Measurements from ENCODE around the gene MELTF.

- TF ChIP-seq CTCF (IDR thresholded peaks at IDR 0.05) (no peak), POLR2A (IDR thresholded peaks at IDR 0.05) (no peak)
Observed at GRCh38 chr3:197000211-197000610, 29.4 kb downstream of the MELTF start.

Data from heart left ventricle (tissue), 13 donors.